Right lobe of liver (tissue), 6 donors: ENCODE results near the gene SAMD8. TPM values are rescaled to one million over a fixed set of nuclear protein-coding genes. Genes with fewer than 3 reads are reported as not detected.
"Not testable (repeated sequence)": the region's sequence is repeated elsewhere in the genome, so short reads cannot be mapped to it uniquely, and the experiment has no call there.

Experiments used
- ATAC-seq, 4 donors: fragments of 200-7000 bp; cut with Tn5 transposase; one replicate each; pipeline ENCODE4 v1.9.1; 2020; ENCODE audit warnings: mild to moderate bottlenecking in 4 of 4, moderate library complexity in 4 of 4
- DNase-seq, 3 donors: peaks; one replicate each; pipeline ENCODE4 v3.0.0-alpha.2; 2020
- H3K27ac ChIP-seq, 3 donors: fragments of 200-600 bp; one replicate each; pipeline ENCODE4 v1.8.0; 2022
- H3K27me3 ChIP-seq, 2 donors: fragments of 200-600 bp; one replicate each; pipeline ENCODE4 v1.8.0; 2022
- H3K36me3 ChIP-seq, 4 donors: fragments of 200-600 bp; sonication (generic) in 1 of 4; one replicate each; pipeline versions ENCODE4 v1.5.1 to v1.8.0; 2017 to 2022; ENCODE audit warnings: control low read depth in 1 of 4
- H3K4me1 ChIP-seq, 4 donors: fragments of 200-600 bp; sonication (generic) in 1 of 4; one replicate each; pipeline versions ENCODE4 v1.5.1 to v1.8.0; 2017 to 2022; ENCODE audit warnings: control low read depth in 1 of 4
- H3K4me3 ChIP-seq, 3 donors: fragments of 200-600 bp; one replicate each; pipeline ENCODE4 v1.8.0; 2022
- H3K9me3 ChIP-seq, 4 donors: fragments of 200-600 bp; sonication (generic) in 1 of 4; one replicate each; pipeline versions ENCODE4 v1.5.1 to v1.8.0; 2017 to 2022; ENCODE audit warnings: control low read depth in 1 of 4
- CTCF ChIP-seq, 4 donors: fragments of 200-600 bp in 3 of 4; fragments of 450-650 bp in 1 of 4; IDR thresholded peaks; one replicate each; pipeline versions ENCODE4 v1.5.1 to v1.8.0; 2016 to 2022; ENCODE audit warnings: antibody characterized with exemption in 4 of 4, mild to moderate bottlenecking in 2 of 4
- POLR2A ChIP-seq: fragments of 450-650 bp; IDR thresholded peaks from one replicate; pipeline ENCODE4 v1.6.1; 2017; ENCODE audit warnings: antibody characterized with exemption, mild to moderate bottlenecking
- WGBS: methylation state at CpG from one replicate; pipeline ENCODE4 v1.1.6; 2018; ENCODE audit warnings: low coverage, low lambda C conversion rate; ENCODE audit not compliant: insufficient coverage; ENCODE audit errors: missing lambda C conversion rate; 5-methylcytosine and 5-hydroxymethylcytosine counted together
- intact Hi-C, 2 donors: fragments of 100-400 bp; cut with DNase I; formaldehyde crosslinking; loops; one replicate each; pipeline versions ENCODE4 v1.11.2 to v1.14.1; 2022
- total RNA-seq, 6 experiments: library from RNA; depleted of rRNA in 2 of 6; stranded (reverse); fragments of >200 nt in 2 of 6; fragmentation: NEBNext Ultra II Directional in 3 of 6; extraction: Animal tissue kit (Norgen Biotek cat#: 25700) in 3 of 6; gene quantifications; one replicate each; pipeline versions ENCODE4 v1.1.0 to v1.2.4, GENCODE V29; 2016 to 2023
- donor health status: DM: no; HTN: yes; CAD: no.
- donor health status: DM: no; HTN: no; CAD: no.
- donor health status: DM: no; HTN: no; CAD: no.
- donor health status: DM: no; HTN: yes; CAD: no.
- donor health status: DM: no; HTN: yes; CAD: no.

The SAMD8 gene
- total RNA-seq, 6 experiments from 2014 or later = 5.7 to 13.2 (median 9.3) TPM

GRCh38 chr10:75104842-75105241, 6.6 kb upstream of the SAMD8 start:
- 77% methylated on average over 3 of the region's 3 CpGs for WGBS
- Histone ChIP-seq H3K27ac (no peak overlapping the region), H3K4me1 (peaks cover 0 to 4% (median 0%) of the 10 kb centered on the region in 4 donors), H3K27me3 (no peaks in the 10 kb centered on the region), H3K9me3 (no peaks in the 10 kb centered on the region), H3K4me3 (no peak overlapping the region), H3K36me3 (no peaks in the 10 kb centered on the region)
- no peak for TF ChIP-seq CTCF (IDR thresholded peaks at IDR 0.05)
- no peak for TF ChIP-seq POLR2A
- intact Hi-C loops = loop anchor here in 1 of 2 donors (10.0 kb wide), 2 partner anchors 130 to 860 kb away; partner anchors contain the start of gene COMTD1
- ATAC-seq (no peak), DNase-seq (peak in 1 of 3 donors; percentile 42)

GRCh38 chr10:75105576-75106197, 5.8 kb upstream of the SAMD8 start:
- intact Hi-C loops = loop anchor here in 1 of 2 donors (10.0 kb wide), 2 partner anchors 129 to 861 kb away; partner anchors contain the start of gene COMTD1
- no peak overlapping the region for H3K27ac ChIP-seq
- DNase-seq = peak in 1 of 3 donors; percentile 42
- H3K36me3 ChIP-seq = no peaks in the 10 kb centered on the region
- 33% methylated on average over 1 of the region's 16 CpGs for WGBS
- H3K27me3 ChIP-seq = no peaks in the 10 kb centered on the region
- ATAC-seq = no peak
- H3K9me3 ChIP-seq = no peaks in the 10 kb centered on the region
- no peaks in the 10 kb centered on the region for H3K4me1 ChIP-seq
- TF ChIP-seq CTCF (IDR thresholded peaks at IDR 0.05) = no peak
- no peak for TF ChIP-seq POLR2A
- no peak overlapping the region for H3K4me3 ChIP-seq

GRCh38 chr10:75106242-75106641, 5.2 kb upstream of the SAMD8 start:
- WGBS = 71% methylated on average over 7 of the region's 8 CpGs
- DNase-seq = peak in 1 of 3 donors; percentile 32
- H3K4me1 ChIP-seq = no peaks in the 10 kb centered on the region
- no peak overlapping the region for H3K27ac ChIP-seq
- no peaks in the 10 kb centered on the region for H3K9me3 ChIP-seq
- H3K36me3 ChIP-seq = no peaks in the 10 kb centered on the region
- no peak overlapping the region for H3K4me3 ChIP-seq
- TF ChIP-seq CTCF (IDR thresholded peaks at IDR 0.05) (no peak), POLR2A (no peak)
- no peaks in the 10 kb centered on the region for H3K27me3 ChIP-seq
- ATAC-seq = no peak
- intact Hi-C loops = loop anchor here in 1 of 2 donors (10.0 kb wide), 2 partner anchors 129 to 861 kb away; partner anchors contain the start of gene COMTD1

- ATAC-seq, H3K9me3 ChIP-seq, H3K4me3 ChIP-seq, H3K27me3 ChIP-seq, H3K4me1 ChIP-seq, H3K27ac ChIP-seq, H3K36me3 ChIP-seq: not testable (repeated sequence)
- intact Hi-C loops = loop anchor here in 1 of 2 donors (10.0 kb wide), 2 partner anchors 128 to 862 kb away; partner anchors contain the start of gene COMTD1
- 86% methylated on average over 5 of the region's 9 CpGs for WGBS
- peak in 1 of 3 donors; percentile 14 for DNase-seq
Observed at GRCh38 chr10:75106891-75107290, 4.6 kb upstream of the SAMD8 start.
